ENCODE measurements around the gene OSTN. TPM values are rescaled to one million over a fixed set of nuclear protein-coding genes. Genes with fewer than 3 reads are reported as not detected.
"Not testable (repeated sequence)": the region's sequence is repeated elsewhere in the genome, so short reads cannot be mapped to it uniquely, and the experiment has no call there.

OSTN gene, protein sequence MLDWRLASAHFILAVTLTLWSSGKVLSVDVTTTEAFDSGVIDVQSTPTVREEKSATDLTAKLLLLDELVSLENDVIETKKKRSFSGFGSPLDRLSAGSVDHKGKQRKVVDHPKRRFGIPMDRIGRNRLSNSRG
- 8.1 TPM for polyA plus RNA-seq (ENCODE audit: insufficient read length)
- long read RNA-seq, donor 1, partial matches to known transcripts: 0 of 5 reads
- long read RNA-seq, donor 1, other reads (novel, unspliced or antisense): 5 of 5 reads
- long read RNA-seq, donor 2: 0 reads
- long read RNA-seq, donor 3: 0 reads
- long read RNA-seq, donor 4: 0 reads
- long read RNA-seq, donor 5: 0 reads
- long read RNA-seq, donor 6: 0 reads
- long read RNA-seq, donor 7: 0 reads
- long read RNA-seq, donor 8: 0 reads

DNA sequence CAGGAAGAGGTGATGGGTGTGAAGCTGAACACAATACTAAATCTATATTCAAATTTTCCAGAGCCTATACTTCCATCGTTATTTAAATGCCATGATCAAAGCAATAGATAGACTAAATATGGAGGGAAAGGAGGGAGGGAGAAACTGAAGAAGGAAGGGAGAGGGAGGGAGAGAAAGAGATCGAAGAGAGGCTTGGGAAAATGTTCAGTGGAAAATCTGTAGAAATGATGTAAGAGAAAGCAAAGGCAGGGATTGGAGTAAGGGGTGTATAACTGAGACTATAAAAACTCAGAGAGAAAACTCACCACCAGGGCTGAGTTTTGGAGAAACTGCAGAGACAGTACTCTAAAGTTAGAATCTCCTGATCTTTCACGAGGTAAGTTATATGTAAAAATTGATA is at the start of gene OSTN:
Gene OSTN (plus strand): TSS at position 310 of the 400 bp plus-strand sequence. CDS start 13,292 bp downstream, outside the sequence.
- no peak for DNase-seq

DNA sequence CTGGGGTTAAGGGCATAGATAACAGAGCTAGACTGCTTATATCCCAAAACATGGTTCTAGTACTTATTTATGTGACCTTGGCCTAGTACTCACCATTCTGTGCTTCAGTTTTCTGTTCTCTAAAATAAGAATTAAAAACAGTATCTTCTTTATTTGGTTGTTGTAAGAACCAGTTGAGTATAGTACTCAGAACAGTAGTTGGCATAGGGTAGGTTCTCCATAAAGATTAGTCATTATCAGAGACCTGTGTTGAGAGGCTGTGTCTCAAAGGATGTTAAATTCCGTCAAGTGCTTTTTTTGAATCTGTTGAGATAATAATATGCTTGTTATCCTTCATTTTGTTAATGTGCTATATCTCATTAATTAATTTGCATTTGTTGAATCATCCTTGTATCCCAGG is 47.4 kb upstream of the OSTN start:
- no peak for DNase-seq

DNA sequence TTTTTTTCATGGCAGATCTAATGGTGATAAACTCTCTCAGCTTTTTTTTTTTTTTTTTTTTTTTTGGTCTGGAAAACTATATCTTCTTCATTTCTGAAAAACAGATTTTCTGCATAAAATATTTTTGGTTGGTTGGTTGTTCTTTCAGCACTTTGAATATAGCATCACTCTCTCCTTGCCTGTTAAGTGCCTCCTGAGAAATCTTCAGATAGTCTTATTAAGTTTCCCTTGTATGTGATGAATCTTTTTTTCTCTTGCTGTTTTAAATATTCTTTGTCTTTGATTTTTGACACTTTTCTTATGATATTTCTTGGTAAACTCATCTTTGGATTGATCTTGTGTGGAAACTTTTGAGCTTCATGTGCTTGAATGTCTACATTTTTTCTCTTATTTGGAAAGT is 44.2 kb upstream of the OSTN start:
- DNase-seq: no peak

- no peak for DNase-seq
Observed at GRCh38 chr3:191158247-191158646, 40.8 kb upstream of the OSTN start.

GRCh38 chr3:191158815-191159214 is 40.2 kb upstream of the OSTN start:
- DNase-seq: no peak

- no peak for DNase-seq
Observed at GRCh38 chr3:191165802-191166201, 33.2 kb upstream of the OSTN start.

- no peak for DNase-seq
Observed at GRCh38 chr3:191166368-191166767, 32.7 kb upstream of the OSTN start.

GRCh38 chr3:191169566-191169965 is 29.5 kb upstream of the OSTN start:
- DNase-seq: no peak

GRCh38 chr3:191170097-191170496 is 28.9 kb upstream of the OSTN start:
- DNase-seq: no peak

DNA sequence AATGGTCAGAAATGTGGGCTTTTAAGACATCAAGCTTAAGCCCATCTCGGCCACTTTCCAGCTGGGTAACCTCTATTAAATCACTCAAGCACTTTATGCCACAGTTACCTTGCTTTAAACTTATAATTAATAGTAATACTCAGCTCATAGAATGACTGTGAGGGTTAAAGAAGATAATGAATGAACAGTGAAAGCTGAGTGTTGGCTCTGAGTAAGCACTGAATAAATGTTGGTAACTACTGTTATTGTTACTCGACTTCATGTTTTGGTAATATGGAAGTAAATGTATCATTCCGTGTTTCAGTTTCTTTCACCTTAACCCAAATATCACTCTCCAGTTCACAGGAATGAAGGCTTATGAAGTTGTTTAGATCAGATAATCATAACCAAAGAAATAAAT is 23.9 kb upstream of the OSTN start:
- DNase-seq: no peak

GRCh38 chr3:191176038-191176785 is 22.8 kb upstream of the OSTN start:
- DNase-seq: no peak

DNA sequence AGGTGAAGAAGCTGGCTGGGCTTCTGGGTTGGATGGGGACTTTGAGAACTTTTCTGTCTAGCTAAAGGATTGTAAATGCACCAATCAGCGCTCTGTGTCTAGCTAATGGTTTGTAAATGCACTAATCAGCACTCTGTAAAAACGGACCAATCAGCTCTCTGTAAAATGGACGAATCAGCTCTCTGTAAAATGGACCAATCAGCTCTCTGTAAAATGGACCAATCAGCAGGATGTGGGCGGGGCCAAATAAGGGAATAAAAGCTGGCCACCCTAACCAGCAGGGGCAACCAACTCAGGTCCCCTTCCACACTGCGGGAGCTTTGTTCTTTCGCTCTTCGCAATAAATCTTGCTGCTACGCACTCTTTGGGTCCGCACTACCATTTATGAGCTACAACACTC is 13.7 kb upstream of the OSTN start:
- not testable (repeated sequence) for DNase-seq

DNA sequence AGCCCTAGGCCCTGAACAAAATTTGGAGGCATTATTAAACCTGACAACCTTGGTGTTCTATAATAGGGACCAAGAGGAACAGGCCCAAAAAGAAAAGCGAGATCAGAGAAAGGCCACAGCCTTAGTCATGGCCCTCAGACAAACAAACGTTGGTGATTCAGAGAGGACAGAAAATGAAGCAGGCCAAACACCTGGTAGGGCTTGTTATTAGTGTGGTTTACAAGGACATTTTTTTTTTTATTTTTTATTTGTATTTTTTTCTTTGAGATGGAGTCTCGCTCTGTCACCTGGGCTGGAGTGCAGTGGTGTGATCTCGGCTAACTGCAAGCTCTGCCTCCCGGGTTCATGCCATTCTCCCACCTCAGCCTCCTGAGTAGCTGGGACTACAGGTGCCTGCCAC is 10.8 kb upstream of the OSTN start:
- not testable (repeated sequence) for DNase-seq

DNA sequence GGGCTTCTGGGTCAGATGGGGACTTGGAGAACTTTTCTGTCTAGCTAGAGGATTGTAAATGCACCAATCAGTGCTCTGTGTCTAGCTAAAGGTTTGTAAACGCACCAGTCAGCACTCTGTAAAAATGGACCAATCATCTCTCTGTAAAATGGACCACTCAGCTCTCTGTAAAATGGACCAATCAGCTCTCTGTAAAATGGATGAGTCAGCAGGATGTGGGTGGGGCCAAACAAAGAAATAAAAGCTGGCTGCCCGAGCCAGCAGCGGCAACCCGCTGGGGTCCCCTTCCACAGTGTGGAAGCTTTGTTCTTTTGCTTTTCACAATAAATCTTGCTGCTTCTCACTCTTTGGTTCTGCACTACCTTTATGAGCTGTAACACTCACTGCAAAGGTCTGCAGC is 6.8 kb upstream of the OSTN start:
- not testable (repeated sequence) for DNase-seq

GRCh38 chr3:191192941-191193340 is 6.1 kb upstream of the OSTN start:
- DNase-seq: no peak

GRCh38 chr3:191197761-191198306 is 1.2 kb upstream of the OSTN start:
- DNase-seq: no peak

GRCh38 chr3:191198480-191198879 is 561 bp upstream of the OSTN start:
- DNase-seq: no peak

GRCh38 chr3:191210032-191210431 is 11.0 kb downstream of the OSTN start:
- no peak for DNase-seq

- DNase-seq: no peak
Observed at GRCh38 chr3:191216510-191216909, 17.5 kb downstream of the OSTN start.

- DNase-seq: no peak
Observed at GRCh38 chr3:191217301-191217700, 18.3 kb downstream of the OSTN start.

- DNase-seq: no peak
Observed at GRCh38 chr3:191220908-191221307, 21.9 kb downstream of the OSTN start.

- DNase-seq: no peak
Observed at GRCh38 chr3:191221638-191222037, 22.6 kb downstream of the OSTN start.

DNA sequence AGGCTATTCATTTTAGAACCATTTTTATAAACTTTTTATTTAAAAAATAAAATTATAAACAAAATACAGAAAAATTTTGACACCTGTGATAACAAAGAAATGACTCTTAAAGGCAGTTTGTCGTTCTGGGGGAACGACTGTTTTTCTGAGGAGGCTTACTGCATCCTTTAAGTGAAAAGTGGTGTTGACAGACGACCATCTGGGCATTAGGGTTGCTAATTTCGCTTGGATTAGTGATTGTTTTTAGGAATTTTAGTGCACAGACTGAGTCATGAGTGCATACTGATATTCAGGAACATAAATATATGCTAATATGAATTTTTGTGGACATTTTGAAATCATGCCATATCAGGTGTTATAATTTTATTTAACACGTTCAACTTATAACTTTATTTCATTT is 28.5 kb downstream of the OSTN start:
- no peak for DNase-seq
